Placental epithelial cell (primary cell): ENCODE data around the gene CRY2. TPM values are rescaled to one million over a fixed set of nuclear protein-coding genes. Genes with fewer than 3 reads are reported as not detected.

ENCODE experiments used
- total RNA-seq: library from RNA; depleted of rRNA; stranded (reverse); fragments of >200 nt; gene quantifications from 2 replicates; pipeline ENCODE4 v1.2.3, GENCODE V29; 2012

The CRY2 gene
- total RNA-seq: 26.6 and 33.8 TPM in 2 replicates

DNA sequence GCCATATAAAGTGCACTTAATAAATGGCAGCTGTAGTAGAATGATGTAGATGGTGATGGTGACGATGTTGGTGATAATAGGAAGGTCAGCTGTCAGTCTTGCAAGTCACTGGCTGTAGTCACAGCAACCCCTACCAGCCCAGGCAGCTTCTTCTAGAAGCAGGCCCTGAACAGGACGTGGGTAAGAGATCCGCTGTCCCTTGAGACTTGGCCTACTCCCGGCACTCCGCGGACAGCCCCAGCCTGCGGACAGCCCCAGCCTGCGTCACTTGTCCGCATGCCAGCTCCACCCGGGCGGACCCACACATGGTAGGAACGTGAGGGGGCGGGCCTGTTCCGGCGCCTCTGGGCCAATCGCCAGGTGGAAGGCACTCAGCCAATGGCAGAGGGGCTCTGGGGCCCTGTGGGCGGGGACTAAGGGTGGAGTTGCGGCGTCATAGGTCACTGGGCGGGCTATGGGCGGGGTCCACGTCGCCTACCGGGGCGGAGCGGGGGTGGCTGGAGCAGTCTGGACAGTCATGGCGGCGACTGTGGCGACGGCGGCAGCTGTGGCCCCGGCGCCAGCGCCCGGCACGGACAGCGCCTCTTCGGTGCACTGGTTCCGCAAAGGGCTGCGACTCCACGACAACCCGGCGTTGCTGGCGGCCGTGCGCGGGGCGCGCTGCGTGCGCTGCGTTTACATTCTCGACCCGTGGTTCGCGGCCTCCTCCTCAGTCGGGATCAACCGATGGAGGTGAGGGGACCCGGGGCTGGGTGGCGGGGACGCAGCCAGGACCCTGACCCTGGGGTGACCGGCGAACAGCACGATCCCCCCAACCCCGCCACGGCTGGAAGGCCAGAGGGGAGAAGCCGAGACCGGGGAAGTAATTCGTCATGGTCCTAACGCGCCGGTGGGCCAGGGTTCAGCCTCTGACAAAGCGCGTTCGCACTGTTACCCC lies at the start of gene CRY2:
Gene CRY2, plus strand, starts transcription at position 502 of the 937 bp plus-strand sequence. Its CDS starts 16 bp downstream, at position 518.

GRCh38 chr11:45804761-45805304 lies 42.4 kb upstream of the CRY2 start, which contains the start of gene SLC35C1:
TSS of gene SLC35C1 (plus strand) at chr11:45805149. CDS start at chr11:45805802, 653 bp downstream.

DNA sequence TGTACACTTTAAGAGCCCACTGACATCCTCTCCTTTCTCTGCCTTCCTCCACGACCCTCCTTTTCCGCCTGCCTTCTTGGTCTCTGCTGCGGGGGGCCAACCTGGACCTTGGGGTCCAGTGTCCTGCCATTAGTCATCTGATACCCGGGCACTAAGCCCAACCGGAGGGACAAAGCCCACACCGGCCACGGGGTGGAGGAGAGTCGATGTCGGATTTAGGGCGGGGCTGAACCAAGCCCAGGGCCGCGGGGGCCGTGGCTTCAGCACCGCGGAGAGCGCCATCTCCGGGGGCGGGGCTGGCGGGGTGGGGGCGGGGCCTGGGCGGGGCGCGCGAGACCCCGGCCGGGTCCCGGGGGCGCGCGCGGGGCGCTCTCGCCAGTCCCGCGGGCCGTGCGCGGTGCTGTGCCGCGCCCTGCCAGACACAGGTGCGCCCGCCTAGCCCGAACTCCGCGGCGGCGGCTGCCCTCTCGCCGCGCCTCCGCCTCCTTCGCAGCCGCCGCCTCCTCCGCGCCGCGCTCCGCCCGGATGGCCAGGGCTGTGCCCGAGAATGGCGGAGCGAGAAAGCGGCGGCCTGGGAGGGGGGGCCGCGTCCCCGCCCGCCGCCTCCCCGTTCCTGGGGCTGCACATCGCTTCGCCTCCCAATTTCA lies 38.1 kb downstream of the CRY2 start, which contains the start of gene MAPK8IP1:
Gene MAPK8IP1, plus strand, starts transcription at position 378 of the 647 bp plus-strand sequence. Its CDS starts 170 bp downstream, at position 548.

DNA sequence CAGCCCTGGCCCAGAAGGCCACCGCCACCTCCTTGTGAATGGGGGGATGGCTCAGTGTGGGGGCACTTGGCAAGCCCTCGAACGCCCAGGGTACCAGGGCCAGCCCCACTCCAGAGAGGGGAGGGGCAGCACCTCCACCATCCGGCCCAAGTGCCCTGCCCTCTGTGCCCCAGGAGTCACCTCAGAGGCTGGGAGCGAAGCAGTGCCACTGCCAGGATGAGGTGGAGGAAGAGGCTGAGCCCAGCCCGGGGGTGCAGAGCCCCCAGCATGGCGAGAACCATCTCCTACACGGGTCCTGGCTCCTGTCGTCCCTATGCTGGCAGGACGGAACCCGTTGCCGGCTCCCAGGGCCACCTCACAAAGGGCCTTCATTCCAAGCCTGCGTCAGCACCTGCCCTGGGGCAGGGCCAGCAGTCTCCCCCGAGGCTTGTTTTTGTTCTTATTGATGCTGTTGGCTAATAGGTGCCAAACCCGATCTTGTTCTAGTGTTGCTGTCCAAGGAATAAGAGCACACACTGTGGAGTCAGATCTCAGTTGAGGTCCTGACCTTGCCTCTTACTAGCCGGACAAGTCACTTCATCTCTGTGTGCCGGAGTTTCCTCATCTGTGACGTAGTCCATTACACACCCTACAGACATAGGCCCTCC lies 59.8 kb downstream of the CRY2 start, which contains the start of gene FREY1:
Gene FREY1, minus strand, starts transcription at position 307 of the 647 bp plus-strand sequence. Its CDS starts 26 bp downstream, at position 281.

DNA sequence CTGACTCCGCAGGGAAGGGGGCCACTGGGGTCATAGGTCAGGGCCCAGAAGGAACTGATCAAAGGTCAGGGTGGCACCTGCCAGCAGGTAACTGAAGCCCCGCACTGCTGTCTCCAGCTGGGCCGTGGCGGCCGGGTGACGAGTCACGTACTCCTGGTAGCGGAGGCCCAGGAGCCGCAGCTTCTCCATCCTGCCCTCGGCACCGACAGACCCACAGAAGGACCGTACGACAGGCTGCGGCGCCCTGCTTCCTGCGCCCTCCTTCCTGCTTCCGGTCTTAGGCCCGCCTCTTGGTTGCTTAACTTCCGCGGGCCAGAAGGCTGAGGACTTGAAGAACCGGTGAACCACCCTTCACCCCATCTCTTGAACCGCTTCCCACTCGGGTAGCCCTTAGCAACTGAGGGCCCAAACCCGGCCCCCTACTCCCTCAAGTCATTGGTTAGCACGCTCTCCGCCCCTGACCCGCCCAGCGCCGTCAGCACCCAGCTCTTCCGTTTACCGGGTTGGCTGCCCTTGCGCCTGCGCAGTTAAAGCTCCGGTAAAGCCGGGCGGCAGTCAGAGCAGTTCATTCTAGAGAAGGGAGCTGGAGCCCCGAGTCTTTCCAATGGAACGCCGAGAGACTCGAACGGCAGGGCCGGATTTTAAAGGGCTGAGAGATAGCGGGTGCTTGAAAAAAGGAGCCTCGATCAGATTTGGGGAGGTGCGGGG lies 70.5 kb downstream of the CRY2 start, which contains the start of gene PEX16:
Gene PEX16, minus strand, starts transcription at position 255 of the 708 bp plus-strand sequence. Its CDS starts 66 bp downstream, at position 189.

DNA sequence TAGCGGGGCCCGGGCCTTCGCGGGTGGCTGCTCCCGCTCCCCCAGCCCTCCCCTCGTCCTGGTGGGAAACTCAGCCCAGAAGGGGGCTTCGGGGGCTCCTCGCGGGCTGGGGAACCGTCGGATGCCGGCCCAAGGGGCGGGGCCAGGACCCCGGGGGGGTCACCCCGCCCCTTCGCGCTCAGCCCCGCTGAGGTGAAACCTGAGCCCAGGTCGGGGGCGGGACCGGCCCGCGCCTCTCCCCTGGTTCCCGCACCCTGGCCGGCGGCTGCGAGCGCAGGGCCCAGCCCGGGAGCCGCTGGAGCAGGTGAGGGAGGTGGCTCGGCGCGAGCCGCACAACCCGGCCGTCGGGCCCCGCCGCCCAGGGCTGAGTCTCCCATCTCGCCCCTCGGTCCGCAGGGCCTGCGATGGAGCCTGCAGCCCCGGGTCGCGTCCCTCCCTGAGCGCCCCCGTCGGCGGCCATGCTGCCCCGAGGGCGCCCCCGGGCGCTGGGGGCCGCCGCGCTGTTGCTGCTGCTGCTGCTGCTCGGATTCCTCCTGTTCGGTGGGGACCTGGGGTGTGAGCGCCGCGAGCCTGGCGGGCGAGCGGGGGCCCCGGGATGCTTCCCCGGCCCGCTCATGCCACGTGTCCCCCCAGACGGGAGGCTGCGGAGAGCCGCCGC lies 75.3 kb downstream of the CRY2 start, which contains the start of gene LARGE2:
Gene LARGE2, plus strand, starts transcription at position 232 of the 658 bp plus-strand sequence. Its CDS starts 227 bp downstream, at position 459.

Other genes starting within 250 kb of the CRY2 start
- not detected in 2 replicates for gene CHST1, start 181.9 kb upstream of the CRY2 start, total RNA-seq
- 10.6 and 17.0 TPM in 2 replicates for gene SLC35C1, start 42.3 kb upstream of the CRY2 start, total RNA-seq
- gene MAPK8IP1, start 38.2 kb downstream of the CRY2 start, total RNA-seq: 3.9 and 4.4 TPM in 2 replicates
- 2.7 and 3.4 TPM in 2 replicates for gene FREY1, start 59.8 kb downstream of the CRY2 start, total RNA-seq
- 32.6 and 36.3 TPM in 2 replicates for gene PEX16, start 70.4 kb downstream of the CRY2 start, total RNA-seq
- gene LARGE2, start 75.2 kb downstream of the CRY2 start, total RNA-seq: under 0.01 and 0.22 TPM in 2 replicates